Glutamatergic neuron (in vitro differentiated cells): Measurements from ENCODE around the gene KIRREL1. TPM values are rescaled to one million over a fixed set of nuclear protein-coding genes. Genes with fewer than 3 reads are reported as not detected.

Experiments
- DNase-seq: peaks from one replicate; pipeline ENCODE4 v3.0.0; 2022
- H3K27ac Mint-ChIP-seq: one replicate; pipeline ENCODE4 v1.8.0; 2020; ENCODE audit warnings: mild to moderate bottlenecking, mixed read lengths, inconsistent platforms; ENCODE audit not compliant: unreplicated experiment
- H3K27me3 Mint-ChIP-seq: one replicate; pipeline ENCODE4 v1.8.0; 2020; ENCODE audit warnings: mild to moderate bottlenecking, moderate library complexity, mixed read lengths, inconsistent platforms; ENCODE audit not compliant: unreplicated experiment
- H3K36me3 Mint-ChIP-seq: one replicate; pipeline ENCODE4 v1.8.0; 2020; ENCODE audit warnings: mild to moderate bottlenecking, mixed read lengths, inconsistent platforms; ENCODE audit not compliant: unreplicated experiment
- H3K4me1 Mint-ChIP-seq: one replicate; pipeline ENCODE4 v1.8.0; 2020; ENCODE audit warnings: mild to moderate bottlenecking, low read depth, mixed read lengths, inconsistent platforms; ENCODE audit not compliant: unreplicated experiment
- H3K4me3 Mint-ChIP-seq: one replicate; pipeline ENCODE4 v1.8.0; 2020; ENCODE audit warnings: mild to moderate bottlenecking, mixed read lengths, inconsistent platforms; ENCODE audit not compliant: unreplicated experiment
- H3K9me3 Mint-ChIP-seq: one replicate; pipeline ENCODE4 v1.8.0; 2020; ENCODE audit warnings: mild to moderate bottlenecking, moderate library complexity, mixed read lengths, inconsistent platforms; ENCODE audit not compliant: unreplicated experiment
- CTCF ChIP-seq: fragments of 200-600 bp; sonication (generic); IDR thresholded peaks from one replicate; pipeline ENCODE4 v1.5.0; 2021; ENCODE audit not compliant: partially characterized antibody, unreplicated experiment
- total RNA-seq: library from RNA; stranded (reverse); fragmentation: NEBNext Ultra II Directional; extraction: Animal tissue kit (Norgen Biotek cat#: 25700); gene quantifications from one replicate; pipeline ENCODE4 v1.2.1, GENCODE V29; 2021; ENCODE audit not compliant: unreplicated experiment

KIRREL1 gene
- total RNA-seq, 1 donor from 2014 or later = 8.1 TPM

- H3K27ac Mint-ChIP-seq = no peak overlapping the region
- H3K9me3 Mint-ChIP-seq = peaks cover 1% of the 10 kb centered on the region
- DNase-seq = no peak
- H3K4me3 Mint-ChIP-seq = no peak overlapping the region
- peaks cover 17% of the 10 kb centered on the region for H3K27me3 Mint-ChIP-seq
- TF ChIP-seq CTCF = no peak
- H3K36me3 Mint-ChIP-seq = no peaks in the 10 kb centered on the region
- H3K4me1 Mint-ChIP-seq = peaks cover 18% of the 10 kb centered on the region
Observed at GRCh38 chr1:158017800-158018595, 24.6 kb downstream of the KIRREL1 start.

DNA sequence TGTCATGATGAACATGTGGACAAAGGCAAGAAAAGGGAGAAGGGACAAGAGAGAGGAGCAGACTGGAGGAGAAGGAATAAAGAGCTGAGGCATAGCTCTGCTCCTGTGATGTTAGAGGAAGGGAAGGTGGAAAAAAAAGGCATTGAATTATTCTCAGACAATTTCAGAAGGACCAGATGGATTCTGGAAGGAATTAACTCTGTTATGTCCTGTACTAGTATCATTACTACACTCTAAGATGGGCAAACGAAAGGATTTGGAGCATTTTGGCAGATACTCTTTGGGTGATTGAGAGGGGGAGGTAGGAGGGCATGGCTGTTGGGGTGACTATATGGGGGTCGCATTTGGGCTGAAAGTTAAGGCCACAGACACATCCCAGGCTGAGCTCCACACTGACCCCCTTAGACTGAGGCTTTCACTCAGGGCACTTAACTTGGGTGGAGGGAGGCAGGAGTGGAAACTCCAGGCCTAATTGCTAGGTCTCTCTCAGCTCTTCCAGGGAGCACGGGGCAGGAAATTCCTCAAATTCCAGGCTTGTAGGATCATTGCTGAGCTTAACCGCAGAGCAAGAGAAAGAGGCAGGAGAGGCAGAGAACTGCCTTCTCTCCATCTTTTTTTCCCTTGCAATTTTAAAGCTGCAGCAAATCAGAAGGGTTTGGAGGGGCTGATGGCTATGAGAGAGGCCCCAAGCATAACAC, 25.9 kb downstream of the KIRREL1 start:
- DNase-seq = no peak
- Mint-ChIP-seq H3K9me3 (no peaks in the 10 kb centered on the region), H3K27ac (no peak overlapping the region), H3K4me1 (peaks cover 8% of the 10 kb centered on the region), H3K4me3 (no peak overlapping the region), H3K36me3 (no peaks in the 10 kb centered on the region), H3K27me3 (peaks cover 13% of the 10 kb centered on the region)
- TF ChIP-seq CTCF = no peak

- peaks cover 12% of the 10 kb centered on the region for H3K27me3 Mint-ChIP-seq
Observed at GRCh38 chr1:158020259-158020885, 26.9 kb downstream of the KIRREL1 start.

GRCh38 chr1:158020886-158021620, 27.6 kb downstream of the KIRREL1 start:
- Mint-ChIP-seq H3K27ac (no peak overlapping the region), H3K4me3 (no peak overlapping the region), H3K9me3 (no peaks in the 10 kb centered on the region), H3K36me3 (no peaks in the 10 kb centered on the region), H3K27me3 (peaks cover 12% of the 10 kb centered on the region), H3K4me1 (peaks cover 14% of the 10 kb centered on the region)
- no peak for TF ChIP-seq CTCF
- DNase-seq = no peak

More at GRCh38 chr1:158020259-158020885, 26.9 kb downstream of the KIRREL1 start:
- no peaks in the 10 kb centered on the region for H3K9me3 Mint-ChIP-seq
- H3K4me3 Mint-ChIP-seq = no peak overlapping the region
- H3K4me1 Mint-ChIP-seq = peaks cover 12% of the 10 kb centered on the region
- no peak overlapping the region for H3K27ac Mint-ChIP-seq
- no peak for TF ChIP-seq CTCF
- no peak for DNase-seq
- H3K36me3 Mint-ChIP-seq = no peaks in the 10 kb centered on the region
